ENCODE measurements around the gene TRPM5.
A peak's percentile ranks its signal among the peaks of the same experiment; 100 is the strongest.

TRPM5 gene

GRCh38 chr11:2452321-2453012, 8.2 kb upstream of the TRPM5 start:
- DNase-seq (ENCODE audit: low spot score): no peak

- no peak for DNase-seq (ENCODE audit: low spot score)
Observed at GRCh38 chr11:2451916-2452315, 7.6 kb upstream of the TRPM5 start.

GRCh38 chr11:2451336-2451735, 7.0 kb upstream of the TRPM5 start:
- DNase-seq (ENCODE audit: low spot score): no peak

- no peak for DNase-seq (ENCODE audit: low spot score)
Observed at GRCh38 chr11:2450321-2451041, 6.2 kb upstream of the TRPM5 start.

- no peak for DNase-seq (ENCODE audit: low spot score)
Observed at GRCh38 chr11:2449548-2450320, 5.4 kb upstream of the TRPM5 start.

GRCh38 chr11:2448661-2449547, 4.6 kb upstream of the TRPM5 start:
- DNase-seq (ENCODE audit: low spot score): no peak

GRCh38 chr11:2447951-2448650, 3.8 kb upstream of the TRPM5 start:
- no peak for DNase-seq (ENCODE audit: low spot score)

GRCh38 chr11:2447253-2447950, 3.1 kb upstream of the TRPM5 start:
- no peak for DNase-seq (ENCODE audit: low spot score)

- DNase-seq (ENCODE audit: low spot score): peak; percentile 38
Observed at GRCh38 chr11:2446590-2447252, 2.4 kb upstream of the TRPM5 start.

GRCh38 chr11:2445746-2446551, 1.6 kb upstream of the TRPM5 start:
- no peak for DNase-seq (ENCODE audit: low spot score)

- DNase-seq (ENCODE audit: low spot score): no peak
Observed at GRCh38 chr11:2444821-2445745, 769 bp upstream of the TRPM5 start, which contains the start of gene KCNQ1. Gene KCNQ1 (plus strand): TSS chr11:2445008. CDS start chr11:2445099, 91 bp downstream.

GRCh38 chr11:2443406-2443805, 908 bp downstream of the TRPM5 start:
- DNase-seq (ENCODE audit: low spot score): no peak

GRCh38 chr11:2442589-2442988, 1.7 kb downstream of the TRPM5 start:
- no peak for DNase-seq (ENCODE audit: low spot score)

- DNase-seq (ENCODE audit: low spot score): no peak
Observed at GRCh38 chr11:2441171-2441570, 3.1 kb downstream of the TRPM5 start.

GRCh38 chr11:2440646-2441045, 3.7 kb downstream of the TRPM5 start:
- DNase-seq (ENCODE audit: low spot score): no peak

- no peak for DNase-seq (ENCODE audit: low spot score)
Observed at GRCh38 chr11:2439820-2440219, 4.5 kb downstream of the TRPM5 start.

GRCh38 chr11:2437516-2437915, 6.8 kb downstream of the TRPM5 start:
- no peak for DNase-seq (ENCODE audit: low spot score)

GRCh38 chr11:2436521-2437031, 7.7 kb downstream of the TRPM5 start:
- no peak for DNase-seq (ENCODE audit: low spot score)

All from Ammon's horn (tissue), 1 donor.